ENCODE results near the gene LIPC.

DNA sequence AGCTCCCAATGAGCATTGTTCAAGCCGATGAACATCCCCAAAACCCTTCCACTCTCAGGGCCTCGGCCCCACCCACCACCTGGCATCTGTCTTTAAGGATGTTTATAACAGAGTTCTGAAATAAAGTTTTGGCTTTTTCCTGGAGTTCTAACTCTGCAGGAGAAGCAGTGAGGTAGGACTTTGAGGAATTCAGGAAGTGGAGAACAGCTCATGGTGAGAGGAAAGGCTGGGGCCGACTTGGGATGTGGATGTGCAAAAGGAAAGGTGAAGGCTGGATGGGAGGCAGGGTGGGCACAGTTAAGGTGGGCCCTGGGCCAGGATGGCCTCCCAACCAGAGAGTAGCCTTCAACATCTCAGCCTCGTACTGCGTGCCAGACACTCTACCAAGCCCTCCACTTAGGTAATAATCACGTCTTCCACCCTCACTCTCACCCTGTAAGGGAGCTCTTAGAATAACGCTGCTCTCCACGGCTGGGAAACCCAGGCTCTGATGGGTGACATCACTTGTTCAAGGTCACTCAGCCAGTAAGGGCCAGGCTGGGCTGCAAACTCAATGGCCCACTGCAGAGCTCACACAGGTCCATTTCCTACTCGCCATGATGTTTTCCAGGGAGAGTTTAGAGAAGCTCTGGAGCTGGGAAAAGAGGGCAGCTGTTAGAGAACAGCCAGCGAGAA is 28.5 kb downstream of the LIPC start:
- no peak for TF ChIP-seq POLR2A (IDR thresholded peaks at IDR 0.05)
- no peak for TF ChIP-seq POLR2AphosphoS5 (IDR thresholded peaks at IDR 0.05)
- TF ChIP-seq, protein P1, sequence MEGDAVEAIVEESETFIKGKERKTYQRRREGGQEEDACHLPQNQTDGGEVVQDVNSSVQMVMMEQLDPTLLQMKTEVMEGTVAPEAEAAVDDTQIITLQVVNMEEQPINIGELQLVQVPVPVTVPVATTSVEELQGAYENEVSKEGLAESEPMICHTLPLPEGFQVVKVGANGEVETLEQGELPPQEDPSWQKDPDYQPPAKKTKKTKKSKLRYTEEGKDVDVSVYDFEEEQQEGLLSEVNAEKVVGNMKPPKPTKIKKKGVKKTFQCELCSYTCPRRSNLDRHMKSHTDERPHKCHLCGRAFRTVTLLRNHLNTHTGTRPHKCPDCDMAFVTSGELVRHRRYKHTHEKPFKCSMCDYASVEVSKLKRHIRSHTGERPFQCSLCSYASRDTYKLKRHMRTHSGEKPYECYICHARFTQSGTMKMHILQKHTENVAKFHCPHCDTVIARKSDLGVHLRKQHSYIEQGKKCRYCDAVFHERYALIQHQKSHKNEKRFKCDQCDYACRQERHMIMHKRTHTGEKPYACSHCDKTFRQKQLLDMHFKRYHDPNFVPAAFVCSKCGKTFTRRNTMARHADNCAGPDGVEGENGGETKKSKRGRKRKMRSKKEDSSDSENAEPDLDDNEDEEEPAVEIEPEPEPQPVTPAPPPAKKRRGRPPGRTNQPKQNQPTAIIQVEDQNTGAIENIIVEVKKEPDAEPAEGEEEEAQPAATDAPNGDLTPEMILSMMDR (IDR thresholded peaks at IDR 0.05): no peak

Measured in stomach (tissue), 4 donors.